Right renal cortex interstitium (tissue), 3 donors: ENCODE results near the gene MMD. TPM values are rescaled to one million over a fixed set of nuclear protein-coding genes. Genes with fewer than 3 reads are reported as not detected.
"Not testable (repeated sequence)": the region's sequence is repeated elsewhere in the genome, so short reads cannot be mapped to it uniquely, and the experiment has no call there.

Experiments used
- DNase-seq, 3 donors: peaks; one replicate each; pipeline ENCODE4 v3.0.0-alpha.2; 2013; ENCODE audit warnings: low read depth in 3 of 3, low spot score in 2 of 3
- polyA plus RNA-seq, 3 donors: library from polyadenylated mRNA; unstranded; fragments of 120-200 nt; gene quantifications; one replicate each; pipeline ENCODE4 v1.2.1, GENCODE V29; 2013; ENCODE audit not compliant: insufficient read length in 3 of 3

Gene MMD
- polyA plus RNA-seq, 3 donors, result 21.6 to 24.6 (median 22.1) TPM

GRCh38 chr17:55444471-55445441 lies 23.1 kb upstream of the MMD start:
- no peak for DNase-seq

DNA sequence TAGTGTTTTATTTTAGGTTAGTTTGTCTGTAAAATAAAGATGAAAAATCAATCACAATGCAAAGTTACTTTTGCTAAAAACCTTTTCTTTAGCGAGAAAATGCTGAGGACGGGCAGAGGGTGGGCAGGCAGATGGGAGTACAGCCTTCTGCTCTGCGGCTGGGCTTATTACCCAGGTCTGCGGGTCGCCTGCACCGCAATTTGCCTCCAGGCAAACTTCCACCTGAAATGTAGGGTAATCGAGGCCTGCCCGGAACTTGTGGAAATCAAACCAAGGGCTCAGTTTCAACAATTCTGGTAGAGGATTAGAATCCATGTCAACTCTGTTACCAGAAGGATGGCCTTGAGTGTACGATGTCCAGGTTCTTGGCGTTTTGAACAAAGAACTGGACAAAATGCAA lies 22.3 kb upstream of the MMD start:
- DNase-seq, result no peak

- no peak for DNase-seq
Observed at GRCh38 chr17:55442953-55443683, 21.5 kb upstream of the MMD start.

DNA sequence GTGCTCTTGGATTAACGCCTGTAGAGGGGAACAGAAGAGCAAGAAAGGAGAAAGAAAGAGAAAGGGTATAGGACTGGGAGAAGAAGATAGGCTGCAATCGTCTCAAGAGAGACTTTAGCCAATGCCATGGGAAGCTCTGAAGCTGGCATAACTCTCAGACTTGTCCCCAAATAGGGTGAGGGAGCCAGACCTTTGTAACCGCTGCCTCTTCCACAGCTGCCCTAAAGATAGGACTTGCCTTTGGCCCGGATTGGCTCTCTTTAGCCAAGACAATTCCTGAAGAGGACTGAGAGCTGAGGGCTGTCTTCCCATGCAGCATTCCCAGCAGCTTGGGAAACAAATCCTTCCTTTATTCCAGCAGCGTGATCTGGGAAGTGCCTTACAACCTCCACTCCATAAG lies 20.8 kb upstream of the MMD start:
- DNase-seq, result no peak

DNA sequence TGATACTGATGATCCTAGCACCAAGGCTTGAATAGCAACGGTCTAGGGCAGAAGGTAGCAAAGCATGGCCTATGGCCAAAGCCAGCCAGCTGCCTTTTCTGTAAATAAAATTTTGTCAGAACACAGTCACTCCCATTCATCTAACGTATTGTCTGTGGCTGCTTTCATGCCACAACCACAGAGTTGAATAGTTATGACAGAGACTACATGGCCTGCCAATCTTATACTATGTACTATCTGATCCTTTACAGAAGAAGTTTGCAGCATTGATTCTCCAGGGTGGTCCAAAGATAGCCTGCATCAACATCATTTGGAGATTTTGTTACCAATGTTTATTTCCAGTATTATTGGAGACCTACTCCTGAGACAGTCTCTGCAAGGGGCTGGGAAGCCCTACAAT lies 19.9 kb upstream of the MMD start:
- no peak for DNase-seq

DNA sequence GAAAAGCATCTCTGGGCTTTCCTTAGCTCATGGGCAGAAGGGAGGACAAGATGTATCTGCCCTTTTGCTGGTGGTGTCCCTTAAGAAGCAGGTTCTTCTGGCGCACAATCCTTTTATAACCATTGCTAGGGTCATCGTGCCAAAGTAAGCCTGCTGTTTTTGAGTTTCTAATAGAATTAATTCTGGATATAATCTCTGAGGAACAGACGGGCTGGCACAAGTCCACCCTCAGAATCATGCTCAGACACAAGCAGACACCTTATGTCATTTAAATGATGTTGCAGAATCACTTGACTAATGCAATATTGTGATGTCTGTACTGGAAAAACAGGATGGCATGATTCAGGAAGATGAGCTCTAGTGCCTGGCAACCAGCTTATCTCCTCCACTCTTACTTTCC lies 18.8 kb upstream of the MMD start:
- DNase-seq, result no peak

DNA sequence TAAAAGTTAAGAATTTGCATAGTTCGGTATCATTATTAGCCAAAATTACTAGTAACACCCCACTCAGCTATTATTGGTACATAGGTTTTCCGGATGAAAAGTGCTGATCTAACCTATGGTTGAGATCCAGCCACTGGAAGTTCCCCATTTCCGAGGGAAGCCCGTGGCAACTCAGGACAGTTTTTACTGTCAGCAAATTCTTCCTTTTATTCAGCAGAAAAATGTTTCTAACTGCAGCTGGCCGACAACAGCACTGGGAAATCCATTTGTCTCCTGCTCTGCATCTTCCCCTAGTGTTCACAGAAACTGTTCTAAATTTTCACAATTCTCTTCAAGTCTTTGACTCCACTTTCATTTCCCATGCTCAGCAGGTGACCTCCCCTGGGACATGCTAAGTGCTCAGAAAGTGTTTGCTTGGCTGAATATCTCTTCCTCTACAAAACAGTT lies 15.5 kb upstream of the MMD start:
- no peak for DNase-seq

- no peak for DNase-seq
Observed at GRCh38 chr17:55436224-55437158, 14.9 kb upstream of the MMD start.

GRCh38 chr17:55435408-55435807 lies 13.8 kb upstream of the MMD start:
- DNase-seq, result no peak

DNA sequence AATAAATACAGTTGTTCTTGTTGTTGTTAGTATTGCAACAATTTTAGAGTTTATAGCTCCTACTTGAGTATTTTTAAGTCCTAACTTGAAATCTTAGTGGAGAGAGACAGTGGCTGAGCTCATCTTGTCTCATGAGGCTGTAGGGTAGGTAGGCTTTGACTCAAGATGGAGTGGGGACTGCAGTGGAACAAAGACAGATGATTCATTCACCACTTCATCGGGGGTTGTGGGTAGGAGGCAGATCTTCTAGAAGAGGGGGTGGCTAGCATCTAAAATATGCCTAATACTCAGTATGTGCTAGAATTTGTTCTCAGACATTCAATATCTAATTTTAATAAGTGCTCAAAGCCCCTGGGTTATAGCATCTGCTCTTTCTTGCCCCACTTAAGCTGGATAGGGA lies 13.1 kb upstream of the MMD start:
- no peak for DNase-seq

- no peak for DNase-seq
Observed at GRCh38 chr17:55433629-55434422, 12.2 kb upstream of the MMD start.

DNA sequence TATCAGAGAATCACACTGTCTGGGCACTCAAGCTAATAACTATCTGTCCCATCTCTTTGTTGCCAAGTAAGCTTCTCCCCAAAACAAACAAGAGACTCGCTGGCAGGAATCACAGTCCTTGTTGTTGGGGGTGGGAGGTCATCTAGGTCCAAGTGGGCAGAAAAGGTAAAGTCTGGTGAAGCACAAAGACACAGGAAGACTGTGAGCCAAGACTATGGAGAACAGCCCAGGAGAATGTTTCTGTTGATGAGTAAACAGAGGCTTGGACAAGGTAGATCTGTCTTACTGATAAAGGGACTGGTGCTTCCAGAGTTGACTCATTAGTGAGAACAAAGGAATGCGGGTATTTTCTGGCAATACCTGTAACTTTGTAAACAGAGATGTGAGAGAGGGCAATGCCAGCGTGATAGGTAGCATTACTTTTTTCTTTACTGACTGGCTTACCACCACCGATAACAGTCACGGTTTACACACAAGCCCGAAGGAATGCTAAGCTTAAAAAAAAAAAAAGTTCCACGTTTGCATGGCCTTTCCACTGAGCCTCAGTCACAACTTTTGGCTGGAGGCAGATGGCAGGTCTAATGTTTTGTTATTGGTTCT lies 11.5 kb upstream of the MMD start:
- DNase-seq, result no peak

DNA sequence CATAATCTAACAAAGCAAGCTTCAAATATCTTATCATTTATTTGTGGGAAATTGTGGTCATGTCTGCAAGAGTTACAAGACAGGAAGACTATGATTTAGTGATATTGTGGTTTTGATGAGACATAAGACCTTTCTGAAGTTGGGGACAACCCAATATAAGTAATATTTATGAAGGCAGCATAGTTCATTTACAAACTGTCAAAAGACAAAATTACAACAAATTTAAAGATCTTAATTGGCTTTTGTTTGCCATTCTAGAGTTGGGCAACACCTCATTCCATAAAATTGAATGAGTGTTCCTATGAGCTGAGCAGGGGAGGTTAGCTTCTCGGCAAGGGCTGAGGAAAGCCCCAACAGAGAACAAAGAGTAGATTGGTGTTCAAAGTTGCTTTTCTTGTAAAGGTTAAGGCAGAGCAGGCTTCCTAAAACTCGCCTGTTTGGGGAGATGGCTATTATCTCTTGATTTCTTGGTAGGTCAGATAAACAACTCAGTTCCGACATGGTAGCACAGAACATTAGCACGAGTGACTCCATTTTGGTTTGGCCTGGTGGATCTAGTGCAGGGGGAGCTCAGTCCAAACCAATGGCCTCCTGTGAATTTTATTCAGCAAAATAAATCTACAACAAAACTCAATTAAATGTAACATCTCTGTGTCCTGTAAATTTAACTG lies 10.9 kb upstream of the MMD start:
- no peak for DNase-seq

- DNase-seq, result not testable (repeated sequence)
Observed at GRCh38 chr17:55431914-55432313, 10.3 kb upstream of the MMD start.

DNA sequence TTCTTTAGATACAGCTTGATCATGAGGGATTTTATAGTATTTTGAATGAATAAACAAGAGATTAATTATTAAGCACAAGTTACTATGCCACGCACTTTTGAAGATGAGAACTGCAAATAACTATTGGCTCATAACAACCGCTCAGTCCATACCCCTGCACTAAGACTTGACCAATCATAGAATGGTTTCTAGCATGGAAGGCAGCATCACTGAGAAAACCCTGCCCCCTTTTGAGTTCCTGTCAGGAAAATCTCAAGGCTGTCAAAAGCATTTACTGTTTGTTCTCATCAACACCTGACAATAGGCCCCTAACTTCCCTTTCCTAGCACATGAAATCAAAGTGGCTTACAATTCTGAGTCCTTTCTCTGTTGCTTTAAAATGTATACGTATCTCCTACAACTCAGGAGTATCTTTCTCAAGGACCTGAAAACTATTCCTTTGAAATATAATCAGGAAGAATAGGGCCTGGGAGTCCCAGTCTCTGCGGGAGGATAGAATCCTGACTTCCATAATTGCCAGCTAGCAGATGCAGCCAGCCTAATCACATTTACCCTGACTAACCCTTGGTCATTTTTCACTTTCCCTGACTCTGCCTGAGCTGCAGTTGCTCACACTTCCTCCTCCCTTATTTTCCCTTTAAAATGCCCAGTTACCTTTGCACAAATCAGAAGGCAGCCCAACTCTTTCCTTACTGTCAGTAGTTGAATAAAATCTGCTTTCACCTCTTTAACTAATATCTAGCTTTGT lies 9.1 kb upstream of the MMD start:
- no peak for DNase-seq

DNA sequence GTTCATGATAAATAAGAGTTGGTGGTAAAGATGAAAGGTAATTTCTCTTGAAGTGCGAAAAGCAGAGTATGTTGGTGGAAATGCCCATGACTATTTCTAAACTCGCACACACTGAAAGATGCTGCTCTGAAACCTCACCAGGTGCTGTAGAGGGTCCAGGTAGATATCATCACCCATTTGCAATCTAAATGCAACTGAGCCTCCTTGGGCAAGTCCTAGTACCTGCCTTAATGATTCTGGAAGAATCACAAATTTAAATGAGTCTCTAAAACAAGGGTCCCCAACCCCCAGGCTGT lies 5.9 kb upstream of the MMD start:
- no peak for DNase-seq

DNA sequence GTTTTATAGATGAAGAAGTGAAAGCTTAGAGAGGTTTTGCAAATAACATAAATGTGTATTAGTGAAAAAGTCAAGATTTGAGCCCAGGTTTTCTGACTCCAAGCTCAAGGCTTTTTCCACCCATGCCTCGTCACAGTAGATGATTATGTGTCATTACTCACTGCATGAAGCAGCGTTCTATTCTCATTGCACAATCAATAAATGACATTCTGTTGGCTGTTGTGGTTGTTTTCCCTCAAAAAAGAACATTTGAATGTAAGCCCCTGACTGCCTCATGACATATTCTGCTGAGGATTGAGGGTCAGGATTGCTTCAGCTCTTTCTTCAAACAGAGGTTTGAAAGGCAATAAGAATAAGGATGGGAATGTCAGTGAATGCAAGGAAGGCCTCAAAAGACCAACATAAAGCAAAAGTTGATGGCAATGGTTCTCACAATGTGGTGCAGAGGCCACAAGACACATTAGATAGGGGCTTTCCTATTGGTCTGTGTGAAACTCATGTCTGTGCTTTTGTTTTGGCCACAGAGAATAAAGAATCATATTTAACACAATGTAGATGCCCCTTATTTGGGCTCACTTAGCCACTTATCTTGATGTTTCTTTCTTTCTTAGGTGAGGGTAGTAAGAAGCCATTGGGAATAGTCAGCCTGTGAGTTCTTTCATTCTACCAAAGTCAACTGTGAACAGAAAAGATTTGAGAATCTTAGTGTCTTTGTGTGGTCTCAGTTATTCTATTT lies 5.4 kb upstream of the MMD start:
- DNase-seq, result no peak
